Measurements from ENCODE around the gene PCID2. TPM values are rescaled to one million over a fixed set of nuclear protein-coding genes. Genes with fewer than 3 reads are reported as not detected.

Gene PCID2
- total RNA-seq, 2 experiments from 2014 or later = 59.3 to 60.8 TPM

DNA sequence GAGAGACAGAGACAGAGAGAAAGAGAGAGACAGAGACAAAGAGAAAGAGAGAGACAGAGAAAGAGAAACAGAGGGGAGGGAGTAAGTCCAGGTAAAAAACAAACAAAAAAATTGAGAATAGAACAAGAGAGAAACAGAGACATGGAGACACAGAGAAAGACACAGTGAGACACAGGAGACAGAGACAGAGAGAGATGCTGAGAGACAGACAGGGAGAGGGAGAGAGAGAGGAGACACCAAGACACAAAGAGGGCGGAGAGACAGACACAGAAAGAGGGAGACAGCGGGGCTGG lies 55.8 kb downstream of the PCID2 start:
- peak overlapping the region; percentile 51 for H3K27ac Mint-ChIP-seq
- peaks cover 33% of the 10 kb centered on the region for H3K27me3 Mint-ChIP-seq
- peaks cover 13% of the 10 kb centered on the region for H3K36me3 Mint-ChIP-seq
- POLR2A ChIA-PET = interaction anchor here (1.0 kb wide), 1 partner anchor 57 kb away, joined by 3 read pairs; the partner anchor contains the start of gene CUL4A
- peaks cover 21% of the 10 kb centered on the region for H3K4me1 Mint-ChIP-seq
- no peak for ATAC-seq (ENCODE audit: low read depth)
- no peak for DNase-seq
- peak overlapping the region; percentile 82 for H3K4me3 Mint-ChIP-seq
- peaks cover 15% of the 10 kb centered on the region for H3K9me3 Mint-ChIP-seq

DNA sequence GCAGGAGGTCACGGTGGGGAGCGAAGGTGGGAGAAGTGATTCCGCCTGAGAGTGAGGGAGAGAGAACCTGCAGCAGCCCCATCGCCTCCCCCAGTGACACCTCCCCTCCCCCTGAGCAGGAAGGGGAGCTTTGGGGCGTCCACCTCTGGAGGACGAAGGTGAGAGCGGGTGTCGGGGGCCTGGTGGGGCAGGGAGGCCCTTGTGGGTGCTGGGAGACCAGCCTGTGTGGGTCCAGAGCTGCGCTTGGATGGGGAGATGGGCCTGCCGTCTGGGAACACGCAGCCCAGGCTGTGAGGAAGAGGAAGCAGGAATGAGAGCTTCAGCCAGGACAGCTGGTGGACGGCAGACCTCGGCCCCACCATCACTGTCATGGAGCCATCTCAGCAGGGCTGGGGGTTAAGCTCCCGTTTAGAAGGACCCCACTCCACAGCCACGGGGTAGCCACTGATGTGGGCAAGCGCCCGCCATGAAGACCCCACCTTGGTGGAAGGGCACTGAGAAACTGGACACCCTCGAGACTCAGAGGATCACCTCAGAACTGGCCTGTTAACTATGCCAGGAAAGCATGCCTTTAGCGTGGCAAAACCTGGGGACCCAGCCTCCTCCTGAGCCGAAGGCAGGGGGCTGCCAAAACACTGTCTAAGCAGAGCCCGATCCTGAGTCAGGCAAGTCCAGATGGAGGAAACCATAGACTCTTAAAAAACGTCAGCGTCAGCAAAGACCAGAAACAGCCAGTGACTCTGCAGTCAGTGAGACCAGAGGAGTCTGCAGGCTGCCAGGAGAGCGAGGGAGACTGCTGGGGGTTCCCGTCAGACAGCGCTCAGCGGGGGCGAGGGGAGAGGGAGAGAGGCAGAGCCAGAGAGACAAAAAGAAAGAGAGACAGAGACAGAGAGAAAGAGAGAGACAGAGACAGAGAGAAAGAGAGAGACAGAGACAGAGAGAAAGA lies 56.5 kb downstream of the PCID2 start:
- Mint-ChIP-seq H3K27ac (no peak overlapping the region), H3K4me3 (peak overlapping the region; percentile 82), H3K9me3 (peaks cover 11% of the 10 kb centered on the region), H3K4me1 (peaks cover 16% of the 10 kb centered on the region), H3K27me3 (peaks cover 28% of the 10 kb centered on the region), H3K36me3 (peaks cover 8% of the 10 kb centered on the region)
- ATAC-seq (ENCODE audit: low read depth) (no peak), DNase-seq (no peak)
- POLR2A ChIA-PET = no interaction called here

DNA sequence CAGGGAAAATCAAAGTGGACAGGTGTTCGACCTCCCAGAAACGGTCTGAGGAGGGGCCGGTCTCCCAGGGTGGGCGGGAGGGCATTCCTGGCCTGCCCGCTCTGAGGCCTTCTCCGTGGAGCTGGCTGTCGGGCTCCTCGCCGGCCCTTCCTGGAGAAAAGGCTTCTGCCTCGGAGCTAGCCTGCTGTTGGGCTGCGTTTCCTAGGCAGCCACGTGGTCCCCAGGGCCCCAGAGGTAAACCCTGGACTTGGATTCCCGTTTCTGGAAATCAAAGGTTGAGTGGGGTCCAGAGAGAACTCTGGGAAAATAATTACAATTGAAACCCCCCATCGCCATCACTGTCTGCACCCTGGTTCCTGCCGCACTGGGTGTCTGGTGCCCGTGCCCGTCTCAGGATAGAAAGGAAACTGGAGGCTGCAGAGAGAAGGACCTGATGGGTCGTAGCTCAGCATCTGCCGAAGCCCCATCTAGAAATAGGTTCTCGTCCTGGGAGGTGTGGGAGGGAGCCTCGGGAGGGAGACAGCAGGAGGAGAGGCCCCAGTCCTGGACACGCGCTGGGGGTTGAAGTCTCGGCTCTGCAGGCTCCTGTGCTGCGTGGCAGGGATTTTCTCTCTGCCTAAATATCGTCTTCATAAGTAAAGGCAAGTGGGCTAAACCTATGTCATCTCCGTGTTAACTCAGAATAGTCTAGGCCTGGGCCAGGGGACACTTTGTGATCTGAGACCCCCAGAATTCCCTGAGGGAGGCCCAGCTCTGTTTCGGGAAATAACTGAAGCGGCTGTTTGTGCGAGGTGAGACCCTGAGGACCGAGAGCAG lies 57.7 kb downstream of the PCID2 start:
- H3K36me3 Mint-ChIP-seq = peaks cover 7% of the 10 kb centered on the region
- H3K4me1 Mint-ChIP-seq = peaks cover 15% of the 10 kb centered on the region
- peaks cover 26% of the 10 kb centered on the region for H3K27me3 Mint-ChIP-seq
- no peak overlapping the region for H3K27ac Mint-ChIP-seq
- POLR2A ChIA-PET = no interaction called here
- no peak for DNase-seq
- ATAC-seq (ENCODE audit: low read depth) = no peak
- peaks cover 6% of the 10 kb centered on the region for H3K9me3 Mint-ChIP-seq
- no peak overlapping the region for H3K4me3 Mint-ChIP-seq

DNA sequence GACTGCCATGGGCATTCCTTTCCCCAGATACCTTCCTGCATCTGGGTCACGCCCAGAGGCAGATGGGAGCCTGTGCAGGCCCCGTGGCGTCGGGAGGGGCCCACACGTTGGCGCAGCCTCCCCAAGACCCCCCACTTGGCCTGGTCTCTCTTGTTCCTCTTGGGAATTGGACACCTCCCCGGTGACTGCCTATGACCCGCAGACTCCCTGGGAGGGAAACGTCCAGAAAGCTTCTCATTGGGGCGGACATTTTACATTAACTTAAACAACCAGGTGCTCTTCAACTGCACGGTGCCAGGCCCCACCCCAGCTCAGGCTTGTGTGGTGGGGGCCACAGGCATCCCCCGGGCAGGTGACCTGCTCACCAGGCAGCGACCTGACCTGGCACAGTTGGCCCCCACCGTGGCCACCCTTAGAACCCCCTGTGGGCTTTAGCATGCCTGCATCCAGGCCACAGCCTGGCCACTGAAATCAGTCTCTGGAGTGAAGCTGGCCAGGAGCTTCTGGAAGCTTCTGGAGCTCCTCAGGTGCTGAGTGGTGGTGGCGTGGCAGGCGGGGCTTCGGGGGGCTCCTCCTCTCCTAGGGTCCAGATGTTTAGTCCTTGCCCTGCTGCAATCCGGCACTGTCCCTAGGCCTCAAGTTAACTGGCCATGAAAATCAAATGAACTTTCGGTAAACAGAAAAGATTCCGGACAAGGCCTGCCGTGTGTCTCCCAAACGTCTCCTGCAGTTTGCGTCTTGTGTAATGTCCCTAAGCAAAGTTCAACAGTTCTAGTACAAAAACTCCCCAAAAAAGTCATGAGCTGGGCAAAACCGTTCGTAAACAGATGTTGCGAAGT lies 58.5 kb downstream of the PCID2 start:
- Mint-ChIP-seq H3K9me3 (no peaks in the 10 kb centered on the region), H3K36me3 (peaks cover 3% of the 10 kb centered on the region), H3K27me3 (peaks cover 25% of the 10 kb centered on the region), H3K27ac (no peak overlapping the region), H3K4me3 (no peak overlapping the region), H3K4me1 (peaks cover 14% of the 10 kb centered on the region)
- POLR2A ChIA-PET = no interaction called here
- DNase-seq (no peak), ATAC-seq (ENCODE audit: low read depth) (no peak)

DNA sequence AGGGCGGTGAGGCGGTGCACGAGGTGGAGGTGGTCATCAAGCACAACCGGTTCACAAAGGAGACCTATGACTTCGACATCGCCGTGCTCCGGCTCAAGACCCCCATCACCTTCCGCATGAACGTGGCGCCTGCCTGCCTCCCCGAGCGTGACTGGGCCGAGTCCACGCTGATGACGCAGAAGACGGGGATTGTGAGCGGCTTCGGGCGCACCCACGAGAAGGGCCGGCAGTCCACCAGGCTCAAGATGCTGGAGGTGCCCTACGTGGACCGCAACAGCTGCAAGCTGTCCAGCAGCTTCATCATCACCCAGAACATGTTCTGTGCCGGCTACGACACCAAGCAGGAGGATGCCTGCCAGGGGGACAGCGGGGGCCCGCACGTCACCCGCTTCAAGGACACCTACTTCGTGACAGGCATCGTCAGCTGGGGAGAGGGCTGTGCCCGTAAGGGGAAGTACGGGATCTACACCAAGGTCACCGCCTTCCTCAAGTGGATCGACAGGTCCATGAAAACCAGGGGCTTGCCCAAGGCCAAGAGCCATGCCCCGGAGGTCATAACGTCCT lies 59.4 kb downstream of the PCID2 start:
- no peak overlapping the region for H3K4me3 Mint-ChIP-seq
- no peak overlapping the region for H3K27ac Mint-ChIP-seq
- peaks cover 12% of the 10 kb centered on the region for H3K4me1 Mint-ChIP-seq
- DNase-seq (no peak), ATAC-seq (ENCODE audit: low read depth) (no peak)
- no peaks in the 10 kb centered on the region for H3K9me3 Mint-ChIP-seq
- H3K27me3 Mint-ChIP-seq = peaks cover 24% of the 10 kb centered on the region
- POLR2A ChIA-PET = no interaction called here
- peaks cover 3% of the 10 kb centered on the region for H3K36me3 Mint-ChIP-seq

DNA sequence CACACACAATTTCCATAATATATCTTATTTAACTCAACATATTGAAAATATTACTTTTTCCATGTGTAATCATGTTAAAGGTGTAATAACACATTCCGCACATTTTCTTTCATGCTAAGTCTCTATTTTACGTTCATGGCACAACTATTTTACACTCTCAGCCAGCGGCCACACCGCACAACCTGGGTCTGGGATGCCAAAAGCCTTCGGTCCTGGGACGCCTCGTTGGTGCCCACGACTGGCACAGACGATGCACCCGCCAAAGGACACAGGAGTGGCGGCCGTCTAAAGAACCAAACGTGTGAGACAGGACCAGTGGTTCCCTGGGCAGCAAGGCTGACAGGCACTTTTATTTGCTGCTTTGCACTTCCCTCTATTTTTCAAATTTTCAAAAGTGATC lies 60.1 kb downstream of the PCID2 start:
- Mint-ChIP-seq H3K36me3 (peaks cover 3% of the 10 kb centered on the region), H3K27me3 (peaks cover 20% of the 10 kb centered on the region), H3K4me3 (no peak overlapping the region), H3K4me1 (peaks cover 9% of the 10 kb centered on the region), H3K9me3 (no peaks in the 10 kb centered on the region), H3K27ac (no peak overlapping the region)
- DNase-seq = no peak
- ATAC-seq (ENCODE audit: low read depth) = no peak
- POLR2A ChIA-PET = no interaction called here

DNA sequence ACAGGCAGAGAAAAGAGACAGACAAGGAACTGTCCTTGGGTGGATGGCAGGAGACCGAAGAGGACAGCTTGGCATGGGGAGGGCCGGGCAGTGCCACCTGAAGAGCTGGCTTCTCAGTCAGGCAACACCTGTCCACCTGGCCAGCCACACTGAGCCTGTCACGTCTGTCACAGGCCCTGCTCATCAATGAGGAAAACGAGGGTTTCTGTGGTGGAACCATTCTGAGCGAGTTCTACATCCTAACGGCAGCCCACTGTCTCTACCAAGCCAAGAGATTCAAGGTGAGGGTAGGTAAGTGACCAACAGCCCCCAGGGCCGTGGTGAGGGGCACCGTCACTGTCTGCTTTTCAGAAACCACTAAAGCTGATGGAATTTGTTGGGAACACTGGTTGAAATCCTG lies 61.3 kb downstream of the PCID2 start:
- POLR2A ChIA-PET = no interaction called here
- Mint-ChIP-seq H3K4me3 (no peak overlapping the region), H3K27ac (no peak overlapping the region), H3K9me3 (no peaks in the 10 kb centered on the region), H3K27me3 (peaks cover 13% of the 10 kb centered on the region), H3K36me3 (no peaks in the 10 kb centered on the region), H3K4me1 (peaks cover 2% of the 10 kb centered on the region)
- ATAC-seq (ENCODE audit: low read depth) = no peak
- DNase-seq = no peak

DNA sequence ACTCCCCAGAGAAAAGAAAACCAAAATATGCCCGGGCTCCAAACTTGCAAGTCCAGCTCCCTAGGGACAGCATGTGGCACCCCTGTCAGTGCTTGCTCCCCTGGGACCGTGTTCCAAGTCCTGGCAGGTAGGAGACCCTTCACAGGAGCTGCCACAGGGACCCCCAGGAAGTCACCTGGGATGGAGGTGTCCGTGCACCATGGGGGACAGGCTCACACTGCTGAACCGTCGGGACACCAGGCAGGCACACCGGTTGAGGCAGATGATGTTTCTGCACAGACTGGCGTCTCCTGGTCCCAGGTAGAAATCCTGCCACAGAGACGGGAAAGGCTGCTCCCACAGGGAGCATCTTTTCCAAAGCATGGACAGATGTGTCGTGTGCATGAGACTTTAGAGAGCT lies 61.7 kb downstream of the PCID2 start:
- DNase-seq (no peak), ATAC-seq (ENCODE audit: low read depth) (no peak)
- H3K4me3 Mint-ChIP-seq = no peak overlapping the region
- H3K36me3 Mint-ChIP-seq = no peaks in the 10 kb centered on the region
- H3K4me1 Mint-ChIP-seq = no peaks in the 10 kb centered on the region
- POLR2A ChIA-PET = no interaction called here
- no peaks in the 10 kb centered on the region for H3K9me3 Mint-ChIP-seq
- peaks cover 9% of the 10 kb centered on the region for H3K27me3 Mint-ChIP-seq
- H3K27ac Mint-ChIP-seq = no peak overlapping the region

DNA sequence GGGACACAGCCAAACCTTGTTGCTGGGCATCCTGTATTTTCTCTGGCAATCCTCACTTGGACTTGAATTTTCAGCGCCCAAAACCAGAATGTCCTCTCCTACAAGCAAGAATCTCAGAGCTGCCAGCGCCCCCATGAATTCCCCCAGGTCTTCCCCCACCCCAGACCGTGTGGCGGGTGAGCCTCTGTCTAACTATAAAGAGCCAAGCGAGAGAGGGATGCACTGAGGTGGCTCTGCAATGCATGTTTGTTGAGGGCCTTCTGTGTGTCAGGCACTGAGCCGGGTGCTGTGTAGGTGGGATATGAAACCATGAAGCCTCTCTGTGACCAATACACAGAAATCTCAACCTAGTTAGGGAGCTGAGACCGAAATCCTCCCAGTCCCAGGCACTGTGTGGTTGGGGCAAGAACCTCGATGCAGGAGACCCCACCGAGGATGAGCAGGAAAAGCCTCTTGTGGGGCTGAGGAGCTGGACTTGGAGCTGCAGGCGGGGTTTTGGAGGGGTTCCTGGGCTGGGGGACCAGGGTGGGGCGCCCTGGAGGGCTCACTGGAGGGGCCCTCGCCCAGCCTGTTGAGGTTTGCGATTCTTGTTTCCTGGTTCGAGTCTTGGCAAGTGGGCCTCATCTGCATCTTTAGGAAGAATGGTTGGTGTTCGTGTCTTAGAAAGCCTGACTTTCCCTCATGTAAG lies 62.4 kb downstream of the PCID2 start:
- Mint-ChIP-seq H3K36me3 (no peaks in the 10 kb centered on the region), H3K27me3 (peaks cover 5% of the 10 kb centered on the region), H3K9me3 (no peaks in the 10 kb centered on the region), H3K4me1 (no peaks in the 10 kb centered on the region), H3K4me3 (no peak overlapping the region), H3K27ac (peak overlapping the region; percentile 21)
- POLR2A ChIA-PET = no interaction called here
- DNase-seq = no peak
- ATAC-seq (ENCODE audit: low read depth) = no peak

DNA sequence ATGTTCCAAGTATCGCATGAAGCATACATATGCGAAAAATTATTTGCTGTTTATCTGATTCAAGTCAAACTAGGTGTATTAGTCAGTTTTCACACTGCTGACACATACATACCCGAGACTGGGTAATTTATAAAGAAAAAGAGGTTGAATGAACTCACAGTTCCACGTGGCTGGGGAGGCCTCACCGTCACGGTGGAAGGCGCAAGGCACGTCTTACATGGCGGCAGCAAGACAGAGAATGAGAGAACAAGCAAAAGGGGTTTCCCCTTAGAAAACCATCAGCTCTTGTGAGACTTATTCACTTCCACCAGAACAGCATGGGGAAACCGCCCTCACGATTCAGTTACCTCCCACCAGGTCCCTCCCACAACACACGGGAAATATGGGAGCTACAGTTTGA lies 63.0 kb downstream of the PCID2 start:
- POLR2A ChIA-PET = no interaction called here
- no peak for ATAC-seq (ENCODE audit: low read depth)
- H3K36me3 Mint-ChIP-seq = no peaks in the 10 kb centered on the region
- no peak overlapping the region for H3K4me3 Mint-ChIP-seq
- H3K27ac Mint-ChIP-seq = peak overlapping the region; percentile 21
- no peaks in the 10 kb centered on the region for H3K9me3 Mint-ChIP-seq
- no peak for DNase-seq
- peaks cover 2% of the 10 kb centered on the region for H3K27me3 Mint-ChIP-seq
- H3K4me1 Mint-ChIP-seq = no peaks in the 10 kb centered on the region

DNA sequence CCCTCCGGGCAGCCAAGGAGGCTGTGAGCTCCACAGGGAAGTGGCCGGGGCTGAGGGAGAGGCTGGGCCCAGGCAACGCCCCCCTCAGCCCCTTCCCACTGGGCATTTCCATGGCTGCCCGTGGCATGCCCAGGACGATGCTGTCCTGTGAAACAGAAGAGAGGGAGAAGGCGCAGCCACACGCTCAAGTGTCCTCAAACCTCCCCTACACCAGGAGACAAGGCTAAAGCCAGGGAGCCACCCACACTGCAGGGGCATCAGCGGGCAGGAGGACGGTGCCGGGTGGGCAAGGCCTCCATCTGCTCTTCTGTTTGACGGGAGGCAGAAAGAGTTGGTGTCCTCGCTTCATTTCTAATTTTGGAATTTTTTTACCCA lies 64.2 kb downstream of the PCID2 start:
- no peak overlapping the region for H3K27ac Mint-ChIP-seq
- no peaks in the 10 kb centered on the region for H3K4me1 Mint-ChIP-seq
- no peak overlapping the region for H3K4me3 Mint-ChIP-seq
- POLR2A ChIA-PET = no interaction called here
- DNase-seq = no peak
- no peak for ATAC-seq (ENCODE audit: low read depth)
- H3K36me3 Mint-ChIP-seq = no peaks in the 10 kb centered on the region
- H3K27me3 Mint-ChIP-seq = no peaks in the 10 kb centered on the region
- H3K9me3 Mint-ChIP-seq = no peaks in the 10 kb centered on the region

DNA sequence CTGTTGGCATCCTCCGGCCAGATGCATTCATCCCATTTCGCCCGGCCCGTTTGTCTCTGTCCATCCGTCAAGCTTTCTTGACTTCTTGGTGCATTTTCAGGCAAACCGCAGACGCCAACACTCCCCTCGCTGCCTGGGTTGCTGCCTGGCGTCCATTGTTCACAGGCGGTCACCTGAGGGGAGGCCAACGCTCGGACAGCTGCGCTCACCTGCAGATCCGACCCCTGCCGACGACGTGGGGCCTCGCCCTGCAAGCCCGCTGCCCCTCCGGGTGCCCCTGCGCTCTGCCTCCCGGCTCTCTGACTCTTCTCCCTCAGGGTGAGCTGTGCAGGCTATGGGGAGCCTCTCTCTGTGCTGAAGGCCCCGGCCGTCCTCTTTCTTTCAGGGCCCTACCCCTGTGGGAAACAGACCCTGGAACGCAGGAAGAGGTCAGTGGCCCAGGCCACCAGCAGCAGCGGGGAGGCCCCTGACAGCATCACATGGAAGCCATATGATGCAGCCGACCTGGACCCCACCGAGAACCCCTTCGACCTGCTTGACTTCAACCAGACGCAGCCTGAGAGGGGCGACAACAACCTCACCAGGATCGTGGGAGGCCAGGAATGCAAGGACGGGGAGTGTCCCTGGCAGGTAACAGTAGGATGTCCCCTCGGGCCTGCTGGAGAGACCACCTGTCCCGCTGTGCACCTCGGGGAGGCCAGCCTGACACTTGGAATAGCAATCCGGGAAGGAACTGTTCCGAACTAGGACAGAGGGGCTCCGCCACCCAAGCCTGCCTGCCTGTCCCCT lies 64.8 kb downstream of the PCID2 start:
- H3K27ac Mint-ChIP-seq = no peak overlapping the region
- H3K36me3 Mint-ChIP-seq = no peaks in the 10 kb centered on the region
- no peaks in the 10 kb centered on the region for H3K4me1 Mint-ChIP-seq
- peaks cover 4% of the 10 kb centered on the region for H3K27me3 Mint-ChIP-seq
- H3K4me3 Mint-ChIP-seq = no peak overlapping the region
- DNase-seq = no peak
- no peak for ATAC-seq (ENCODE audit: low read depth)
- no peaks in the 10 kb centered on the region for H3K9me3 Mint-ChIP-seq
- POLR2A ChIA-PET = no interaction called here
